GM21737 (cell line): Measurements from ENCODE around the gene SP140L.
A peak's percentile ranks its signal among the peaks of the same experiment; 100 is the strongest.
"Not testable (repeated sequence)": the region's sequence is repeated elsewhere in the genome, so short reads cannot be mapped to it uniquely, and the experiment has no call there.

Experiments
- ATAC-seq: cut with Tn5 transposase; IDR thresholded peaks from one replicate; pipeline ENCODE4 v1.9.1; 2021; ENCODE audit warnings: mild to moderate bottlenecking, moderate library complexity; ENCODE audit not compliant: unreplicated experiment

The SP140L gene

GRCh38 chr2:230362030-230362691 lies 35.2 kb downstream of the SP140L start:
- ATAC-seq: no peak

GRCh38 chr2:230382108-230382507 lies 55.1 kb downstream of the SP140L start:
- ATAC-seq: no peak

DNA sequence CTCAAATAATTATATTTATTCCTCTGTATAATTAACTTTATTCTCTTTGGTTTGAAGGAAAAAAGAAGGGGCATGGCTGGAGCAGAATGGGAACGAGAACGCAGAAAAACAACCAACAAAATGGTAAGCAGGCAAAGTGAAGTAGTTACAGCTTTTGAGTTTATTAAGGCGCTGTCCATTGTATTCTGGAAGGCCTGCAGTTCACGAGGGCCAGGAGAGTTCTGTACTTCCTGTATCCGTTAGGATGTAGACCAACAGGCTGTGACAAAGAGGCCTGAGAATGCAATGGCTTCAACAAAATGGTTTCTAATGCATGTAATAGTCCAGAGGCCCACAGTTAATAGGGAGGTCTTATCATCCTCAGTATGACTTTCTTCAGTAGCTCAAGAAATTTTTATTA lies 56.5 kb downstream of the SP140L start:
- ATAC-seq: no peak

GRCh38 chr2:230384986-230385385 lies 58.0 kb downstream of the SP140L start:
- ATAC-seq: no peak

DNA sequence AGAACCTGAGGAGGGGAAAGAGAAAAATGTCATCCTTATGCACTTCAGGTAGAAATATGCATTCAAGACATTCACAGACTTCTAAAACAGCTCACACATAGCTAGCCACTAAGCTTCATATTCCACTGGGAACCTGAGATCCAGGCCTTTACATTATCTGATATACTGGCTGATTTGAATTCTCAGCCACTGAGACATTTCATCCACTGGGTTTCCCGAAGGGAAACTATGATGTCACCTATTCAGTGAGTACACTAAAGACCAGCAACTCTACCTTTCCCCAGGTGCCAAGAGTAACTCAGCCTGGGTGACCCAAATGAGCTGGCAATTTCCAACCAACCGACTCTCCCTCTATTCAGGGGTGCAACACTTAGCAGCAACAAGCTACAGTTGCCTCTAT lies 67.3 kb downstream of the SP140L start:
- ATAC-seq: no peak

- ATAC-seq: not testable (repeated sequence)
Measured at GRCh38 chr2:230398698-230399097, 71.7 kb downstream of the SP140L start.

DNA sequence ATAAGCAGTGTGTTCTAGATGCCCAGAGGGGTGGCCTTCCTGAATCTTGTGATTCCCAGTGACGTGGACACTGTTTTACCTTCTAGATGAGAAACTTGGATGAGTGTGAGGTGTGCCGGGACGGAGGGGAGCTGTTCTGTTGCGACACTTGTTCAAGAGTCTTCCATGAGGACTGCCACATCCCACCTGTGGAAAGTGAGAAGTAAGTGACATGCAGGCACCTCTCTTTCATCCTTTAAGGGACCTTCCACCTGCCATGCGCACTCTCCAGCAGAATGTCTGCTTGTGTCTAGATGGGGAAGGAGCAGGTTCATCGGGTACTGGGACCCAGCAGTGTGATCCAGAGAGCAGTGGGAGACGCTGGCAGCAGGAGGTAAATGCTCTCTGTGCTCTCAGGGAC lies 73.0 kb downstream of the SP140L start:
- no peak for ATAC-seq

GRCh38 chr2:230400454-230400853 lies 73.5 kb downstream of the SP140L start:
- ATAC-seq: no peak

- not testable (repeated sequence) for ATAC-seq
Measured at GRCh38 chr2:230401026-230401425, 74.0 kb downstream of the SP140L start.

DNA sequence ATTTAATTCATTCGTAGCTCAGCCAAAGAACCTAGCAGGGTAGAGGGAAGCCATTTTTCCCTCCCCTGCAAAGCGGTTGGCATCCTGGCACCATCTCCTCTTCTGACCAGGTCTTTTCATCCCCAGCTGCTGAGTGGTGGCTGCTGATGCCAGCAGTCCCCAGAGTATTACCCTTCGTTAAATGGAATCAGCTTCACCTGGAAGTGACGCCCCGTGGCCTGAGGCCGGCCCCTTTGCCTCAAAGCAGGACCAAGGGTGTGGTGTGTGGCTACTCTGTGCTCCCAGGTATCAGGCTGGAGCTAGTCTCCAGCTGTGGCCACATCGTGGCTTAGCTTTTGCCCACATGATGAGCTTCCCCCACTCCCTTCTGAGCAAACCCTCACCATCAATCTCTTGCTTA lies 76.8 kb downstream of the SP140L start:
- no peak for ATAC-seq

DNA sequence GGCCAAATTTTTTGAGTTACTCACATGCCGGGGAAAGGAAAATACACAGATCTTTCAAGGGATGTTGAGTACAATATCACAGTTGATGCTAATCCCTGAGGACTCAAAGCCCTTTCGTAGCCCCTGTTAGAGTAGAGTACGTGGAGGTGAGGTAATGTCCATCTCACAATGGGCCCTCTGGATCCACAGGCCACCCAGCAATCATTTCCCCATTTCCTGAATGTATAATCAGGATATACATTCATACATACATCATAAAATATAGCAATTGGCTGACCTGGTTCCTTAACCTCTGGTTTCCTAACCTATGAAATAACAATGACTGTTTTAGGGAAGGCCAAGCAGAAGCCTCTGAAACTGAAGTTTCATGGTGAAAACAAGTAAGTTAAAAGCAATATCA lies 78.8 kb downstream of the SP140L start:
- ATAC-seq: no peak

GRCh38 chr2:230408244-230408842 lies 81.3 kb downstream of the SP140L start:
- no peak for ATAC-seq

DNA sequence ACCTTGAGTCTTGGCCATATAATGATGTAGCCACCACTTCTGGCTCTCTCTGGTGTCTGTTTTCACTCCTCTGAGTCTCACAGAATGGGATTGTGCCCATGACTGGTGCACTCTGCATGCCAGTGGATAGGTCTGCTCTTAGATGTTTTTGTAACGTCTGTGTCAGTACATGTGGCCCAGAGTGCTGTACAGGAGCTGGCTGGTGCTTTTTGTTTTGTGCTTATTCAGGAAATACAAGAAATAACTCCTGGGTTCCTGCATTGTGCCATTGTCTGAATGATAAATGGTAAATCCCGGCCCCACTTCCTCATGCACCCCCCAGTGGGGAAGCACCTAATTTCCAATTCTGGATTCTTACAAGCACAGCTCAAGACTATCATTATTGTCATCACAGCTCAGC lies 82.3 kb downstream of the SP140L start:
- ATAC-seq: not testable (repeated sequence)

DNA sequence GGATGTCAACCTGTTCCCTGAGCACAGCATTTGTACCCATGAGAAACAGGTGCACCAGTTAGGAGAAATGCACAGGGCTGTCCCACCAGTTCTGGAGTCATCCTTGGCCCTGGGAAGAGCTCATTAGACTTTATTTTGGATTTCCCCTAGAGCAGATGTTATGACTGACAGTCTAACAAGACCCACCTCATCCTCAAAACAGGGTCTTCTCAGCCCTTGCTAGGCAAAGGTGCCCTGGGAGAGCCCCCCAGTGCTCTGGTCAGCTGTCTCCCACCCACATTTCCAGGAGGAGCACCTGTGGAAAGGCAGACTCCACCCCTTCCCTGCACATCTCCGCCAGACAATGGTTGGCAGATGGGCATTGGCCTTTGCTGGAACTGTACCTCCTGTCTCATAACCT lies 83.3 kb downstream of the SP140L start:
- no peak for ATAC-seq

GRCh38 chr2:230410861-230411569 lies 84.0 kb downstream of the SP140L start:
- ATAC-seq: no peak

DNA sequence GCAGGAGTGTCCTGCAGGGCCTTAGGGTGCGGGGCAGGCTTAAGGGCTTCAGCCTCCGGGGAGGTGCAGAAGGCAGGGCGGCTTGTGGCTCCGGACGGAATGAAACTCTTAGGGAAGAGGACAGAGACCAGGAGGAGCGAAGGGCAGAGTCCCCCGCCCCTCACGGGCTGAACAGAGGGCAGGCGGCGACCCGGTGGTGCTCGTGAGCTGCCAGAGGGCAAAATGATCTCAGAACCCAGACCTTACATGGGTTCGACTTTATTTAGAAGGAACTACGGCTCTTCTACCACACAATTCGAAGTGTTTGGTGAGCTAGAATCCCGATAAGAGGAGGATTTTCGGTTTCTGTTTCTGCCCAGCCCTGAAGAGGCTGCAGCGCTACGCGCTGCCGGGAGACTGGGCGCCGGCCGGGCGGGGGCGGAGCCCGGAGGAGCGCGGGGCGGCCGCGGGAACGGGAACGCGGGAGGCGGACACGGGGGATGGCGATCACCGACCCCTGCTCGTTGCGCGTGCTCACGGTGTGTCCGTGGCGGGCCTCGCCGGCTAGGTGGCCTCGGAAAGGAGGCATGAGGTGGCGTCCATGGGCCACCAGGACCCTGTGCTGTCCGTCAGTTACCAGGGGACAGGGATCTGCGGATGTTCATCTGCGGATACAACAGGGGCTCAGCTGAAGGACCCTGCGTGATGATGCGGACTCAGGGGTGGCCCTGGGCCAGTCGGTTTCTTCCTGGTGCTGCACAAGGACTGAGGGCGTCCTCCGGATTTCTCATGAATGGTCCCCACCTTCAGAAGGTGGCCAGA lies 84.8 kb downstream of the SP140L start:
- peak; percentile 47 for ATAC-seq

DNA sequence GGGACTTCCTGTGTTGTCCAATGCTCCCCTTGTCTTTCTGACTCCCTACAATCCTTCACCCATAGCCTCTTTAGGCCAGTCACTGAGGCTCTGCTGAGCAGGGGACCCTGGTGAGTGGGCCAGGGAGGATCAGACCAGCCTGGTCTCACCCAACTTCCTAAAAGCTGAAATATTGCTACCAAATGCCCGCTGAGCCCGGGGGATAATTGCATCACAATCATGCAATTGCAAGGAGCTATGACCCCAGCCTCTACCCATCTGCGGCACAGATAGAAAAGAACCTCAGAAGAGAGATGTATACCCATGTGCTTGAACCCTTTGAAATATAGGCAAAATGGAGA lies 85.3 kb downstream of the SP140L start:
- ATAC-seq: no peak

DNA sequence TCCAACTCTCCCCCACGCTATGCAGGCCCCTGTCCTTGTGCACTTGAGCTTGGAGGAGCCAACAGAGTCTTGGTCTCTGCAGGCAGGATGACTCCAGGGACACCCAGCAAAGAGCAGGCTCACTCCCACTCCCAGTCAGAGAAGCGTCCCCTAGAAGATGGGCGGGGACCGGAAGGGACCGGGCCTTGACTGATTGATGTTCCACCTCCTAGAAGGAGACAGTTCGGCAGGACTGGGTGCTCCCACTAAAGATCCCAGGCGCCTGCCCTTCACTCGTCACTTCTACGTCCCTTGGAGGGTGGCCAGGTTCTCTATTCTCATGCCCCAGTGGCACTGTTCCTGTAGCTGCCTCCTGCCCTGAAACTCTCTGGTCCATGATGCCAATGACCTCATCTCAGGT lies 85.9 kb downstream of the SP140L start:
- ATAC-seq: no peak

DNA sequence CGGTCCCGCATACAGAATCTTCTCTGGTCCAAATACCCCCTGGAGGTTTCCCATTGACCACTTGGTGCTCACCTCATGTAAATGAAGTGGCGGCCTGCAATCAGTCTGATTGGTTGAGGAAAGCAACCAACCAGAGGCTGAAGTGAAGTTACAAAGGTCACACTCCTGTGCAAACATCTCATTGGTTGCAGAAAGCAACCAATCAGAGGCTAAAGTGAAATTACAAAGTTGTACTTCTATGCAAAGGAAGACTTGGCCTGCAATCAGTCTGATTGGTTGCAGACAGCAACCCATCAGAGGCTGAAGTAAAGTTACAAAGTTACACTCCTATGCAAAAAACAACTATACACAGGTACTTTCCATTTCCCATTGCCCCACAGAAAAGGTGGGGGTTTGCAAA lies 86.5 kb downstream of the SP140L start:
- ATAC-seq: no peak

- ATAC-seq: no peak
Measured at GRCh38 chr2:230414302-230414701, 87.3 kb downstream of the SP140L start.

DNA sequence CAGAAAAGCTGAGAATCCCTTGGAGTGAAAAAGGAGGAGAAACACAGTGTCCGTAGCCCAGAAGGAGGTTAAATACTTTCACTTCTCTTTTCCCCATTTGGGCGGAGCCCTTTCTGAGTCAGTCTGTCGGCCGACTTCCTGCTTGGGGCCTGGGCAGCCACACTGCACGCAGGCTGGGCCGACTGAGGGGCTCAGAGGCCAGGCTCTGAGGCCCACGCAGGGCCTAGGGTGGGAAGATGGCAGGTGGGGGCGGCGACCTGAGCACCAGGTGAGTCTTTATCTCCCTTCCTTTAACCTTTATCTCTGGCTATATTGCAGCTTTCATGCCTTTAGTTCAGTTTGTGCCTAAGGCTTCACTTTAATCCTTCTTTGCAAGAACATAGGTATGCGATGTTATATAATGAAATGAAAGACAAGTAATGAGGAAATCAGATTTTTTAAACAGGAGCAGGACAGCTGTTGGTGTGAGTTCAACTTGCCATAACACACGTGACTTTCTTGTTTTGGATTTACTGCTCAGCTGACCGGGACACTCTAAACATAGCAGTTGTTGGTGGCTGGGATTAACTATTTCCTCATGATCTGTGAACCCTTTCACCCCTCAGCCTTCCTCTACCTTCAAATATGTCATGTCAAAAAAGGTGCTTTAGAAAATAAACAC lies 89.2 kb downstream of the SP140L start, which contains the start of gene SP100:
Gene SP100, plus strand, starts transcription at position 141 of the 661 bp plus-strand sequence. Its CDS starts 96 bp downstream, at position 237.
- ATAC-seq: peak; percentile 73
